ENCODE results near the gene SUSD4.

The SUSD4 gene

DNA sequence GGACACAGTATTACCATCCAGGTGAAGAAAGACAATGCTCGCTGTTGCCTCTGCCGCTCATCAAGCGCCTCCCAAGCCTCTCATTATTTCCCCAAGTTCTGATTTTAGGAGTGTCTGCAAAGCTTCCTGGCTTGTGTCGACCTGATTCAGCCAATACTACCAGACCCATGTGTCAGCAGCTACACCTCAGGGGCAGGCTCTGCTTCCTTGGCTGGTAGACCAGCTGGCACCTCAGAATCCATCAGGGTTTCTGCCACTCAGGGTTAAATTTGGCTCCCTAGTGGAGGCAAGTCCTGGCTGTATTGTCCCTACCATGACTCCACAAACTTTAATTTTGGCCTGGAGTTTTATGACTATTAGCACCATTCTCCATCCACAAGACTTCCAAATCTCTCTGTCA lies 35.4 kb downstream of the SUSD4 start:
- no peak for DNase-seq

DNA sequence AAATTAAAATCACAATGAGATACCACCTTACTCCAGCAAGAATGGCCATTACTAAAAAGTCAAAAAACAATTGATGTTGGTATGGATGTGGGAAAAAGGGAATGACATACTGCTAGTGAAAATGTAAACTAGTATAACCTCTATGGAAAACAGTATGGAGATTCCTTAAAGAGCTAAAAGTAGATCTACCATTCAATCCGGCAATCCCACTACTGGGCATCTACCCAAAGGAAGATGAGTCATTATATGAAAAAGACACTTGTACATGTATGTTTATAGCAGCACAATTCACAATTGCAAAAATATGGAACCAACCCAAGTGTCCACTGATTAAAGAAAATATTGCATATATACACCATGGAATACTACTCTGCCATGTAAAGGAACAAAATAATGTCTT lies 37.2 kb downstream of the SUSD4 start:
- DNase-seq: no peak

DNA sequence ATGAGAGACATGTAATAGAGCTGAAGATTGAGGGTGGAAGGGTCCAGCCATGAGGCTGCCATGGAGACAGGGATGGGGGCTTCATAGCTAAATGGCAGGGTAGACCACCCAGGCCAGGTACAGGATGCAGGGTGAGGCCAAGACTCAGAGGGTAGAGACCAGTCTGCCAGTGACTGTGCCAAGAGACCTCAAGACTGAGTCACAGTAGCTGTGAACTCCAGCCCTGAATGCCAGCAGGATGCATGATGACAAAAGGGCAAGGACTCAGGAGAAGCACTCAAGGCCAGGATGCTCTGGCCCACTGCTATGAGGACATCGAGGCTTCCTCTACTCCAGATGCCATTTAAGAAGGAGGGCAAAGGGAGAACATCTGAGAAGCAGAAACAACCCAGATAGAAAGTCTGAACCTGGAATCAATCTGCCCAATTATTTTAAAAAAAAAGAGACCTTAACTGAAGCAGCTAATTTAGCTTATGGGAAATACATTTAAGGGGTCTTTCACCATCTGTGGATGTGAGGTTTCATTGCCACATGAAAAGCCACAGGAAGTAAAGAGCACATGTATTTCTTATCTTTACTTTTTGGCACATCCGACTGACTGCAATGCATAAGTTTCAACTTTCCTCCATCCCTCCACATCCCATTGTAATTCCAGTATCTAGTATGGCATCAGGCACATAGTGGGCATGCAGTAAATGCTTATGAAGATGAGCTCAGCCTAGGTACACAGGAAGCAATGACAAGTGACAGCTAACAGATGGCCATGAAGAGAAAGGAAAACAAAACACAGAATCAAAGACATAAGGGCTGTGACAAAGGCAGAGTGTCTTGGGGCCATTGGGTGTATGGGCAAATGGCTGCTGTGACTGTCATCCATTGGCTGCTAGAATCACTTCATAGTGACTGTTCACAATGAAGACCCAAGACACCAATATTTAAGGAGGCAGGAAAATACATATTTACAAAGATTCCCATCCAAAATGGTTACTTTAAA lies 40.2 kb downstream of the SUSD4 start:
- DNase-seq: no peak

DNA sequence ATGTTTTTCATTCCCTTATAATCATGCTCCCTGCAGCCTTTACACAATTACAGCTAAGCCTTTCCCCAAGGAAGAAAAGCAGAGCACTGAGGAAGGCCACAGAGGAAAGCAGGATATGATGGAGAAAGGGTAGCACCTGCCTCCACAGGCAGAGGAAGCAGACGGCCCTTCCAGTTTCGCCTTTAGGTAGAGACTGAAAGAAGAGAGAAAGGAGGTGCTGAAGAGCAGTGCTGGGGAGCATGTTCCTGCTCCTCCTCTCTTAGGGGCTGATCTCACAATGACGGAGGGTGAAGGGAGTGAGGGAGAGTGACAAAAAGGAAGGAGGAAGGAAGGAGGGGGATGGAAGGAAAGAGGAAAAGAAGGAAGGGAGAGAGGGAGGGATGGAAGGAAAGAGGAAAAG lies 41.1 kb downstream of the SUSD4 start:
- DNase-seq: no peak

DNA sequence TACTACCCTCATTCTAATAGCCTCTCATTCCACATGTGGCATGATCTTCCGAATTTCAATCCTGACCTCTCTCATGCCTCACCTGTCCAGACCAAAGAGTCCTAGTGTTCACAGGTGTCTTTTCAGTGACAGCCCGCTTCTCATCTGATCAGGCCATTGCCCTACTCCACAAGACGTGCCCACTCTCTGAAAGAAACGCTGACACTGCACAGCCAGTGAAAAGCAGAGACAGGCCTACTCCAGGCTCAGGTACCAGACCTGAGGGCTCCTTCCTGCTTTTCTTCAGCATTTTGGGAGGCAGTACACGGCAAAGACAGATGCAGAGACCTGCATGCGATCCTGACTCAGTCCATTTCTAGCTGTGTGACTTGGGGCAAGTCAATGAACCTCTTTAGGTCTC lies 43.0 kb downstream of the SUSD4 start:
- DNase-seq: no peak

DNA sequence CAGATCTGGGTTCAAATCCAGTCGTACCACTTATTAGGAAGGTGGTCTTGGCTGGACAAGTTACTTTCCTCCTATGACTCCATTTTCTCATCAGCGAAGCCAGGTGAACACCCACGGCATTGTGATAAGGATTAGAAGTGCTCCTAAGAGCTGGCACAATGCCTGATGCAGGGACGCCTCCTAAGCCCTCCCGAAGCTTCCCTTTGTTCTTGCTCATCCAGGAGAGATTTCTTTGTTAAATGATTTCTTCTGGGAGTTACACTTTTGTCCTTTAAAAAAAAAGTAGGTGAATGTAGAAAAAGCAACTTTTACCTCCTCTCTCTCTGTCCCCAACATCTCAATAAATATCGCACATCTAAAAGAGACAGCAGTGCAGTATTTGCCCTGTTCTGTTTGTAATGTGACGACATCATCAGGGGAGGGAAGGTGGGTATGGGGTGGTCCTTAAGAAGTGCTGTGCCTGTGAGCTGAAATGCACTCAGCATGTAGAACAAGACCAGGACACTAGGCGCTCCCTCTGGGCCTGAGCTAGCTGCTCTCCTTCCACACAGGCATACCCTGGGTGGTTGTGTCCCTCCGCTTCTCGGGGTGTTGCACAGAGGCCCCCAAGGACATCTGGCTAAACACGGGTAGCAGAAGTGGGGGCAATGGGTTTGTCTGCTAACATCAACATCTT lies 43.9 kb downstream of the SUSD4 start:
- peak; percentile 57 for DNase-seq

DNA sequence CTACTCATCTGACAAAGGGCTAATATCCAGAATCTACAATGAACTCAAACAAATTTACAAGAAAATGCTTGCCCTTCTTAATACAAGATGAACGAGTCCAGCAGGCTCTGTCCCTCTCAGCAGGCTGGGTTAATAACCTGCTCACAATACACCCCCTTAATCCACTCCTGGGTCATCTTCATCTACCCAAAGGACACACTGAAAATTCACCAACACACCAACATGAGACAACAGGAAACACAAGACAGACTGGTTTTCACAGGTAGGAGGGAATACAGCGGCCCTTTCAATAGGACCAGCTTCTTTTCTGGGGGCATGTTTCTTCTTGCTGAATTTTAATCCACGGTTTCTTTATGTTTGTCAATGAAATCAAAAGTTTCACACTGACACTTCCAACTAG lies 44.6 kb downstream of the SUSD4 start:
- DNase-seq: no peak

DNA sequence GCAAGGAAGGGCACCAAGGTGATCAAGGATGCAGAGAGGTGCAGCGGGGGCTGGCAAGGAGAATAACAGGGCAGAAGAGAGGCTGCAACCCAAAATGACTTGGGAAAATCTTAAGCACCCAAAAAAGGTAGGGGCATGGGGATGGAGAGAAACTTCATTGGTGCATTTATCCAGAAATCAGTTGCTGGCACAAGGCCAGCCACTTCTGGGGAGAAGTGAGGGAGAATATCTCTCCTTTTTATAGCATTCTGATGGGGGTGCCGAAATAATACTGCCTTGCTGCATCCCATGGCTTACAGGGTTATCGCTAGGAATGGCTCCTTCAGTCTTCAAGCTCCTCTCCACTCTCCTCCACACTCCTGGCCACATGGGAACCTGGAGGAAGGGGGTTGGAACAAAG lies 47.9 kb downstream of the SUSD4 start:
- no peak for DNase-seq

DNA sequence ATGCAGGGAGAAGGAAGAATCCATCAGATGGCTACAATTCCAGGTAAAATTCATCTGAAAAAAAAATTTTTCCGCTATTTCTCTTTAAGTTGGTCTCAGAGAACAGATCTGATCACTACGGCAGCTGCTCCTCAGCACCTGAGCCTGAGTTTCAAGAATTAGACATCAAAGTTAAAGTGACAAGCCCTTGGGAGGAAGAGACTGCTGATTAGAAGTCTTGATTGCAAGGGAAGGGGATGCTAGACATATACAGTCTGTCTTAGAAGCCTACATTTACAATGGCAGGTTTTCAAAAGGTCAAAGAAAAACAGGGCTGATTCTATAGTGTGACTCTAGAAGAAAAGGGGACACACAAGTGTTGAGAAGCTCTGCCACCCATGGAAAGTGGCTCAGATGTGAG lies 48.3 kb downstream of the SUSD4 start:
- no peak for DNase-seq

DNA sequence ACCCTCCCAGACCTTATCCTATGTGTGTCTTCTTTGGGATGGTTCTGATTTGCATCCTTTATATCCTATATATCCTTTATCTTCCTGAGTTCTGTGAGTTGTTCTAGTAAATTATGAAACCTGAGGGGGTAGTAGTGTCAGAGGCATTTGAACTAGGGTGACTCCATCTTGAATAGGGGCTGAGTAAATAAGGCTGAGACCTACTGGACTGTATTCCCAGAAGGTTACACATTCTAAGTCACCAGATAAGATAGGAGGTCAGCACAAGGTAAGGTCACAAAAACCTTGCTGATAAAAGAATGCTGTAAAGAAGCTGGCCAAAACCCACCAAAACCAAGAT lies 50.6 kb downstream of the SUSD4 start:
- DNase-seq: no peak

DNA sequence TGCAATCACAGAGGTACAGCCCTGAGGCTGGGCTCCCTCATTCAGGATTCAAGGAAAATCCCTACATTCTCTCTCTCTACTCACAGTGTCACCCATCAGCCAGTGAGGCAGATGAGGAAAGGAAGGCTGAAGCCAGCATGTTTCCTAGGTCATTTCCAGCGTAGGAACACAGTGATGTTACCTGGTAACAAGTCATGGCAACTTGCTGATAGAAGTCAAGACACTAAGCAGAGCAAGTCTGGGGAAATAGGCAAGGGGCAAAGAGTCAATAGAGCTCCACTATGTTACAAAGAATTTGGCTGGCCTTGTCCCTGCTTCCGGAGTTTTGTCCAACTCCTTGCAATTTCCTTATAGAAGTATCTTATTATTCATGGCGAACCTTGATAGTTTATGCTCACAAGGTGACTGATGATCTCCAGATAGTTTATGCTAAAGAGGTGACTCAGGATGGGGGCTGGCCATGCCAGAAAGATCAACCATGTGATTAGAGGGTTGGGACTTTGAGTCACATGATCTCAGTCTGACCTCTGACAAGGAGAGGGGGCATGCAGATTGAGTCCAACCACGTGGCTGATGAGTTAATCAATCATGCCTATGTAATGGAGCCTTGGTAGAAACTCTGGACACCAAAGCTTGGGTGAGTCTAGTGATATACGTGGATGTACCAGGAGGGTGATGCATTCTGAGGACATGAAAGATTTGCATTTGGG lies 51.1 kb downstream of the SUSD4 start:
- DNase-seq: no peak

DNA sequence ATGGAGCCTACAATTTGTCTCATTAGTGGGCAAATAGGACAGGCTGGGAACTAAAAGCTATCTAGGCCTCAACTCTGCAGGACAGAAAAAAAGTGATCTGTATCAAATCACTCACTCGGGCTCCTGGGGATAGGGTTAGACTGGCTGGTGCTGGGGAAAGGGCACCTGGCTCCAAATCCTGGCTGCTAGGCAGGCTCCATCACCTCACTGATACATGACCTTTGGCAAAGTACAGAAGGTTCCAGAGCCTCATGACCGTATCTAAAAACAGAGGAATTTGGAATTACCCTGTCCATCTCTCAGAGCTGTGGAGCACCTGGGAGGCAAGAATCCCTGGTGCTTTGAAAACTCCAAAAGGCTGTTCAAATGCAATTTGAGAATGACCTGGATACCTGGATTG lies 51.7 kb downstream of the SUSD4 start:
- no peak for DNase-seq

DNA sequence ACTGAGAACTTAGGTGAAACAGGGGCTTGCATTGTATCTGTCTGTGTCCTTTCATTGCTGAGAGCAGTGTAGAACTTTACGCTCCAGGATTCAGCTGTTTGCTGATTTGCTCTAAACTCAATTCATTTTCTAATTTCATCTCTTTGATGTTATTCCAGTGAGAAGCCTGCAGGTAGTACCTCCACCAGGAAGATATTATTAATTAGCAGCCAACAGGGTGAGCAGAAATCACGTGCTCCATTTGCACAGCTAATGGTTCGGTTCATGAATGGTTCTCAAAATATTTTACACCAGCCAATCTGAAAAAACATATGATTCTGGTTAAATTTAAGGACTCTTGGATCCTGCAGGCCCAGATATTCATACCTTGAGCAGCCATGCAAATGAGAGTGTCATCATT lies 52.1 kb downstream of the SUSD4 start:
- no peak for DNase-seq

DNA sequence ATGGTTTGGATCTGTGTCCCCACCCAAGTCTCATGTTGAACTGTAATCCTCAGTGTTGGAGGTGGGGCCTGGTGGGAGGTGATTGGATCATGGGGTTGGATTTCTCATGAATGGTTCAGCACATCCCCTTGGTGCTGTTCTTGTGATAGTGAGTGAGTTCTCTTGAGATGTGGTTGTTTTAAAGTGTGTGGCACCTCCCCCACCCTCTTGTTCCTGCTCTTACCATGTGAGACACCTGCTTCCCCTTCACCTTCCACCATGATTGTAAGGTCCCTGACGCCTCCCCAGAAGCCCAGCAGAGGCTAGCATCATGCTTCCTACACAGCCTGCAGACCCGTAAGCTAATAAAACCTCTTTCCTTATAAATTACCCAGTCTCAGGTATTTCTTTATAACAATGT lies 55.8 kb downstream of the SUSD4 start:
- no peak for DNase-seq

DNA sequence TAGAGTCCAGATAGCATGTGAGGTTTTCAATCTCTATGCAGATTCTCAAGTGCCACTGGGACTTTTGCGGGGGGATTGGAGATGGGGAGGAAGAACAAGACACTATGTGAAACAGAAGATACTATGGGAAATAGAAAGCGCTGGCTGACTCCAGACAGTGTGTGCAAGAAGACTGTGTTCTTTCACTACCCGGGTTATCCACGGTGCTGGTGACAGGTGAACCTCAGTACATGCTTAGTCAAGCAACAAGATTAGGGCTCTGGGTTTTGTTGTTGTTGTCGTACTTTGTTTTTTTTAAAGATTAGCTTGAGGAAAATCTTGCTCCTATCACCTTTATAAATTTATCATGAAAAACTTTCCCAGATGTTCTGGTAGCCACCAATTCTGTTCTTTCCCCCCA lies 56.4 kb downstream of the SUSD4 start:
- no peak for DNase-seq

DNA sequence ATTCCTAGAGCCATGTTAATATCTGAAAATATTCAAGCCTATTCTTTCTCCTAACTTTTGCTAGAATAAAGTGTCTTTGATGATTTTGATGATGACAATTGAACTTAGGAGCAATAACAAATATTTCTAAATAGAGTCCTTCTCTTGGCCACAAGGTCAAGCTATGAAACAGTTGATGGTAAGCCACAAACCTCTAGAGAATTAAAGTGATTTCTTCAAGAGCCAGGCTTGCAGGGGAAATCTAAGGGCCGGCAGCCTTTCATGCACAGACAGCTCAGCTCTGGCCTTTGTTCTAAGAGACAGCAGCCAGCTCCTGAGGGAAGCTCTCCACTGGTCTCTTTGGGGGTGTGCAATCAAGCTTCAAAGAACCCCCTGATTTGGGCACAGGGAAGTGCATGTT lies 59.0 kb downstream of the SUSD4 start:
- DNase-seq: no peak

DNA sequence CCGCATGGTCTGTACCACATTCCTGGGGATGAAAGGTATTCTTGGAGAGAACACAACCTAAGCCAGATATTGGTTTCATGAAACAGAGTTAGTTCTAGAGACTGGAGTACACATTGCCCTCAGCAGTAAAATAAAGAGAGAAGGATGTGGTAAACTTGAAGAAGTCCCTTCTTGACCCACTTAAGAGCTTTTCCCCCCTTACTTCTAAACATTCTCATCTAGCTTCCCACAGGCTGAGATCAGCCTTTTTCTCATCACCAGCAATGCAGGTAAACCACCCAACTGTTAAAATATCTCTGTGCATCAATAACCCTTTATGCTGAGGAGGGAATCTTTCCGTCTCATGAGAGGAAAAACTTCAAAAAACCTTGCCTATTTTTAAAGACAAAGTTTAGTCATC lies 62.6 kb downstream of the SUSD4 start:
- DNase-seq: no peak

DNA sequence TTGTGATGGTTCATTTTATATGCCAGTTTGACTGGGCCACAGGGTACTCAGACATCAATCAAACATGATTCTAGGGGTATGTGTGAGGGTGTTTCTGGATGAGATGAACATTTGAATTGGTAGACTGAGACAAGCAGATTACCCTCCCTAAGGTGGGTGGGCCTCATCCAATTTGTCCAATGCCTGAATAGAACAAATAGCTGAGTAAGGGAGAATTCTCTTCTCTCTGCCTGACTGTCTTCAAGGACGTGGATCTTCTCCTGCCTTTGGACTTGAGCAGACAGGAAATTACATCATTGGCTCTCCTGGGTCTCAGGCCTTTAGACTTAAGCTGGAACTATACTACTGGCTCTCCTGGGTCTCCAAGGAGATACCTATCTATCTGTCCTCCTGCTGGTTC lies 64.4 kb downstream of the SUSD4 start:
- no peak for DNase-seq

DNA sequence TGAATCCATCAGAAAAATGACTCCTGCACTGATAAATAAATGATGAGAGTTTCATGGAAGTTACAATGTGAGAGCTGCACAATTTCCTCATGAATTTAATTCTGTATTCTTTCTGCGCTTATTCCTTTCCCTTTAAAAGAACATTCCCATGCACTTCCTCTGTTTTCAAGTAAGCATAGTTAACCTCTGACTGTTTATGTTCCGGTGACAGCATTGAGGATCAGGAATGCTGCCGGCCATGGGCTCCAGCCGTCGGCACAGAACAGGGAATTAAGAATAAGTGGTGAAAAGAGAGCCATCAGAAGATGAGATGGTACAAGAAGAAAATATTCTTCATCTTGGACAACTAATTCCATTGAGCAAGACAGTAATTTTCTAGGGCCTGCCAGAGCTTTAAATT lies 65.3 kb downstream of the SUSD4 start:
- DNase-seq: no peak

DNA sequence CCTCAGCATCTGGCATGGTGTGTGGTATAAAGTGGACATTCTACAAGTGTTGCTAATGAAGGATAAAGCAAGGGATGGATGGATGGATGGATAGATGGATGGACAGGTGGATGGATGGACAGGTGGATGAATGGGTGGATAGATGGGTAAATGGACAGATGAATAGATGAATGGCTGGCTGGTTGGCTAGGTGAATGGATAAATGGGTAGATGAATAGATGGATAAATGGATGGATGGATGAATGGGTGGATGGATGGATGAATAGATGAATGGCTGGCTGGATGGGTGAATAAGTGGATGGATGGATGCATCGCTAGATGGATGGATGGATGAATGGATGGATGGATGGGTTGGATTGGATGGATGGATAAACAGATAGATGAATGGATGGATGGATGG lies 66.2 kb downstream of the SUSD4 start:
- no peak for DNase-seq

DNA sequence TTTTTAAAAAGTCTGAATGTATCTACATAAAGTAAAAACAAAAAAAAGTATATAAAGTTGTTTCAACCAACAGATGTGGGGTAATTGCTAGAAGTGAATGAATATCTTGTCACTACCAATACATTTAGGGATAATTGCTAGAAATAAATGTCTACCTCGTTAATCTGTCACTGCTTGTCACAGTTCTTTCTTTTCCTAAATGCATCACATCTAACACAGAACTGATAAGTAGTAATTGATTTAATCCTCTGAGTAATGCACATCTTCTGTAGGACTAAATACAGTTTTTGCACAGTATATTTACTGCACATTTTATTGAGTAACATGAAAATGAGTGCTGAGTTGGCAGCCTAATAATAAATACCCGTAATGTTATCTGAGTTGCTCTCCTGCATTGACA lies 72.2 kb downstream of the SUSD4 start:
- DNase-seq: no peak

DNA sequence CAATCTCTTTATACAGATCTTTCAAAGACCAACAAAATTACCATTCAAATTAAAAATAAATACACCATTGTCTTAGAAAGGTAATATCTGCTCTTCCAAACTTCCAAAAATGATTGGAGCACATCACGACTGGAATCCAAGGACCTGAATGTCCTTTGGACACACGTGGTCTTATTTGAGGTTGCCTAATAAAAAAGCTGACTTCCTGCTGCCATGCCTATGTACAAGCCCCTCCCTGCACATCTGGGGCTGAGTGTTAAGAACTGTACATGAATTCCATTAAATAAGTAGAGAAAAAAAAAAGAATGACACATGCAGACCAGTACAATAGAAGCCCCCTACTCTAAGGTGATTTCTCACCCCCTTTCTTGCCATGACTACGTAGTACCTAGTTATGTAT lies 73.6 kb downstream of the SUSD4 start:
- no peak for DNase-seq

DNA sequence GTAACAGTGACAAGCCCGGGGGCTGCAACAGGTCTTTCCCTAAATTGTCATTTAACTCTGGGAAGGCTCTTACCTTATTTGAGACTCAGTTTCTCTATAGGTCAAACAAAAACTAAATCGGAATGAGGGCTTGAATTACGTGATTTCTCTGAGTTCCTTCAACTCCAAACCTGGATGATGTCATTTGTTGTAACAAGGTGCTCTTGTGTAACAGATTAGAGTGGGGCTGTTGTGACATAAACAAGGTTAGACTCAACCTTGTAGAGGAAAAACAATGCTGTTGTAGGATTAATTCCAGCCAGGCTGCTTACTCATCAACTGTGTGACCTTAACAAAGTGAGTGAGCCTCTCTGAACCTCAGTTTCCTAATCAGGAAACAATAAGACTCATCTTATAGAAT lies 74.4 kb downstream of the SUSD4 start:
- DNase-seq: no peak

DNA sequence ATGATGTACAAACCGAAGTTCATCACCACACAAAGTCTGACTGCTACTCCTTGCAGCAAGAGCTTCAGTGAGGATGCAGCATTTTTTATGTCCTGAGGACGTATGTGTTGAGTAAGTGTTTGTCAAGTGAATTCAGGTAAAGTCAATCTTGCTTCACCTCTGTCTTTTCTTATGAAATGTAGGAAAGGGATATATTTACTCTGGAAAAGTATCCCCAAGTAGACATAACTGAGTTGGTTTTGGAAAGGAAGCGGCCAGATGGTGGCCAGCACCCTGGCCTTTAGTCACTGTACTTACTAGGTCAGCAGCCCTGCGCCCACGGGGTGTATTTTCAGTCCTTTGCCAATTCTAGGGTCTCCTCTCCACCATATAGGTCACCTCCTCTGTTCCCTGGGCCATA lies 75.2 kb downstream of the SUSD4 start:
- DNase-seq: no peak
